Raji (cell line): ENCODE results near the gene IRF2BPL.

Source experiments
- POLR2A ChIP-seq: IDR thresholded peaks from 2 replicates; pipeline ENCODE4 v1.6.1; 2011; ENCODE audit warnings: low read depth, low read length, control low read depth; ENCODE audit not compliant: insufficient read depth

IRF2BPL gene

GRCh38 chr14:77007975-77008421 lies 20.5 kb downstream of the IRF2BPL start:
- no peak for TF ChIP-seq POLR2A

DNA sequence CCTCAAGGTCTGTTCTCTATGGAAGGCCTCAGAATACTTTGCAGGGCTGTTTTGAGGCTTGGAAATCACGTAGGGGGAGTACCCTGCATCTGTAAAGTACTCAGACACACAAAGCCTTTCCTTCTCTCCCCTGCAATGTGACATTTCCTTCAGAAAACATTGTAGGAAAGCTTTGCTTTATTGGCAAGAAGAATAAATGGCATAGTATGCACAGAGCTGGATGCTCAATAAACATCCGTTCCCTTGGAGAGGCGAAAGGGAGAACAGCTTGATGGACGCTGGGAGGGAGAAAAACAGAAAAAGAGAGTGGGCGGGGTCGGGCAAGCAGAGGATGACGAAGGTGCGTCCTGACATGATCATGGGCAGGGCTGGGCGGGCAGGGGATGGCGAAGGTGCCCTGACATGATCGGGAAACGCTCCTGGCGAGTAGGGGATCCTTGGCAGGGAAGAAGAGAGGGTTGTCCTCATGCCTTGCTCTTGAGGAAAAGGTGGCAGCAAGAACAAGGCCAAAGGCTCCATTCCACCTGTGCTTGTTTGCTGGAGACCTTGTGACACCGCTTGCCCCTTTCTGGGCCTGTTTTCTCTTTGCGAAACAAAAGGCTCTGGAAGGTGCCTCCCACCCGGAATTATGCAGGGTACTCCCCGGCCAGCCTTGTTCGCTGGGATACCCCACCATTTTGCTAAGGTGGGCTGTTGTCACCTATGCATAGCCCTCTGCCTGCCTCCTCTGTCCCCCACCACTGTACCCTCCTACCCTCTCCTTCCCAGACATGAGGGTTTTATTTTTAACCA lies 21.1 kb downstream of the IRF2BPL start:
- TF ChIP-seq POLR2A = no peak

- no peak for TF ChIP-seq POLR2A
Measured at GRCh38 chr14:77006132-77006531, 22.4 kb downstream of the IRF2BPL start.

- TF ChIP-seq POLR2A = no peak
Measured at GRCh38 chr14:77005559-77005958, 22.9 kb downstream of the IRF2BPL start.

DNA sequence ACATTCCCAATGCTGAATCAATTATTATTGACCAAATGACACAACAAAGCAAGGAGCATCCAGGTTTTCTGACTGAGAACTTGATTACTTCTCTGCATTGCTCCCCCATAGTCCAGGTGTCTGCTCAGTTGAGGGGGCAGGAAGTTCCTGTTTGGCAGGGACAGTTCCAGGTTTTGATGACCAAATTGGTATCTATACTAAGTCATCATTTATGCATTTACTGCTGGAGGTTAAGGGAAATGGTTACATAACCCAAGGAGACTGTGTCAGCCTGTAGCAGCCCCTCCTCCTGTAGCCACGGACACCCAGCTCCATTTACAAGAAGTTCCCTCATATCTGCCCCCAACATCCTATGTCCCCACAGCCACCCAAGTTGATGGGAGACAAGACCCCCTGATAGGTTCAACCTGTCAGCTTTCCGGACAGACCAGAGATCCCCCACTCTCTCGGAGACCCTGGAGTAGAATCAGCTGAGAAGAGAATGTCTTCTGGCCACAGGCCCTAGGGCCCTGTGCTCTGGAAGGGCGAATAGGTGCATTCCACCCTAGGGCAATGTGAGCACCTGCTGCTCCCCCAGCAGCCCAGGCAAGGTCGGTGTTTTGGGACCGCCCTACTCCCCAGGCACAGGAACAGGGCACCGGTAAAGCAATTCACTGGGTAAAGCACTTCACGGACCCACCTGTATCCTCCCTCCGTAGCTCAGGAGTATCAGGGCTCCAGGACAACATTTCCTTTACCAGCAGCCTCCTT lies 23.6 kb downstream of the IRF2BPL start:
- TF ChIP-seq POLR2A = no peak

GRCh38 chr14:77003960-77004710 lies 24.4 kb downstream of the IRF2BPL start:
- no peak for TF ChIP-seq POLR2A

- no peak for TF ChIP-seq POLR2A
Measured at GRCh38 chr14:77002889-77003288, 25.6 kb downstream of the IRF2BPL start.

GRCh38 chr14:77002335-77002734 lies 26.2 kb downstream of the IRF2BPL start:
- TF ChIP-seq POLR2A = no peak

DNA sequence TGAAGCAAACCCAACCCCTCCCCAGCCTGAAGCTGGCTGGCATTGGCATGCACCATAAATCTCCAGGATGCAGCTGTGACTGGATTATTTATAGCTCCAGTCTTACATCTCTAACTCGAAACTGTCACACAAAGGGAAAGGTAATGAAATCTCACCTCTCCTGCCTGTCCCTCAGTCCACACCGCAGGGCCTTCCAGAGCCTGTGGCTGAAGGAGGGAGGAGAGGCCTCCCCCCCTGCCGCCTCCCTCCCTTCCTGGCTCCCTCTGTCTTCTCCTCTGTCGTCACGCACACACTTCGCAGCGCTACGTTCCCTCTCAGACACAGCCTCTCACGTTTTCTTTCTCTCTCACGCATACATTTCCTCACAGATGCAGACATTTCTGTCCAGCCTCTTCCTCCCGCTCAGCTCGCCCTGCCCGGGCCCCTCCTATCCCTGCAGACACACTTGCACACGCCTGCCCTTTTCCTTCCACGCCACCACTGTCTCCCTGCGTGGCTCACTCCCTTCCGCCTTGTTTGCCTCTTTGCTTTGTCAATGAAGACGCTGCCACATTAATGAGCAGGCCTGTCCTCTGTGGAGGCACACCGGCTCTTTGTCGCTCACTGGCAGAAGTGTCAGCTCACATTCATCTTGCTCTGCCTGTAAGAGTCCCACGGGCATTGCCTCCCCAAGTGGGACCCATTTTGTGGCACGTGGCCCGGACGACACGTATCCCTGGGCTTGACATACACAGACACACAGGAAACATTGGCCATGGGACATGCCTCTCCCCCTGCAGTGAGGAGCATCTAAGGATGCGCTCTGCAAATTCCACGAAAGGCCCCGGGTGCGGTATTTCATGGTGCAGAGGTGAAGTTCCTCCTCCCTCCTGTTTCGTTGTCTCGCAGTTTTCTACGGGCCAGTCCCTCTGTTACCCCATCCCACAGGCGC lies 27.9 kb downstream of the IRF2BPL start:
- TF ChIP-seq POLR2A = no peak

DNA sequence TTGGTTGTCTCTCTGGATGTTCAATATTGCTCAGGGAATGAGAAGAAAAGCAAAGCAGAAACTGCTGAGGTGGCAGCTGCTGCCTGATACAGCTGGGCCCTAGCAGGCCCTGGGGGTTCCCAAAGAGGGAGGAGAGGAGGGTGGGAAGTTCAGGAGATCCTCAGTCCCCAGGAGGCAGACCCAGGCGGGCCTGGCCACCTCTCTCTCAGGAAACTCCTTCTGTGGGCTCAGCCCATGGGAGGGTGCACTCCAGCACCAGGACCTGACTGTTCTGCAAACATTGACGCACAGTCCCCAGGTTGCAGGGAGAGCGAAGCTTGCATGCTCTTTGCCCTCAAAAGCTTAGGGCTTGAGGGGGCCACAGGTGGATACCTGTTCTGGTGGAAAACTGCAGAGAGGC lies 29.6 kb downstream of the IRF2BPL start:
- TF ChIP-seq POLR2A = no peak

DNA sequence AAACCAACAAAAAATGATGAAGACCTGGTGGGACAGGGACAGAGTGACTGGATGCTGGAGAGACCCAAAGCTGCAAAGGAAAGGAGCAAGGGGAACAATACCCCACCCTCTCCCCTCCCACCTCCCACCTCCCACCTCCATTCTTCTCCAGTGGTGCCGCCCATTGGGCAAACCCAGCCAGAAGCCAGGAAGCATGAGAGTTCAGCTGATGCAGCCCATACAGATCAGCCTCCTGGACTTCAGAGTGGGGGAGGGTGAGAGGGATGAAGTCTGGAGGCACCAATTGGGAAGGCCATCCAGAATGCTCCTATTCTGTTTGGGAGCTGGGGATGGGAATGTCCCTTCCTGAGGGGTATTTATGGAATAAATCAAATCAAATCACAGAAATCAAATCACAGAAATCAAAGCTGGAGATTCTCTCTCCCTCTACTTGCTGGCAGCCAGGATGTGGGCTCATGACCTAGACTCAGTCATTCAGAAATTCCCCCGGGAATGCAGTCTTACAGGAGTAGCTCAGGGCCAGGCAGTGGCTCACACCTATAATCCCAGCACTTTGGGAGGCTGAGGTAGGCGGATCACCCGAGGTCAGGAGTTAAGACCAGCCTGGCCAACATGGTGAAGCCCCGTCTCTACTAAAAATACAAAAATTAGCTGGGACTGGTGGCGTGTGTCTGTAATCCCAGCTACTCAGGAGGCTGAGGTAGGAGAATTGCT lies 31.1 kb downstream of the IRF2BPL start:
- no peak for TF ChIP-seq POLR2A

- TF ChIP-seq POLR2A = no peak
Measured at GRCh38 chr14:76996563-76997146, 31.9 kb downstream of the IRF2BPL start.

- TF ChIP-seq POLR2A = no peak
Measured at GRCh38 chr14:76995279-76996035, 33.1 kb downstream of the IRF2BPL start.

GRCh38 chr14:76993752-76994151 lies 34.8 kb downstream of the IRF2BPL start:
- no peak for TF ChIP-seq POLR2A
